Measurements from ENCODE around the gene A3GALT2.

A3GALT2 gene

GRCh38 chr1:33276573-33277298 lies 44.2 kb downstream of the A3GALT2 start:
- in situ Hi-C loops (cut with HindIII; ENCODE audit: low sequenced_read_pairs): no loop called here
- TF ChIP-seq CTCF (IDR thresholded peaks at IDR 0.05; ENCODE audit: low read depth, low read length, missing control alignments): no peak
- DNase-seq (ENCODE audit: low read depth): no peak
- H3K4me3 ChIP-seq (ENCODE audit: low read depth, low read length): no peak overlapping the region

- H3K4me3 ChIP-seq (ENCODE audit: low read depth, low read length): no peak overlapping the region
- TF ChIP-seq CTCF (IDR thresholded peaks at IDR 0.05; ENCODE audit: low read depth, low read length, missing control alignments): no peak
- DNase-seq (ENCODE audit: low read depth): no peak
- in situ Hi-C loops (cut with HindIII; ENCODE audit: low sequenced_read_pairs): no loop called here
Measured at GRCh38 chr1:33275706-33276572, 45.0 kb downstream of the A3GALT2 start.

- no peak for DNase-seq (ENCODE audit: low read depth)
- in situ Hi-C loops (cut with HindIII; ENCODE audit: low sequenced_read_pairs): no loop called here
- no peak for TF ChIP-seq CTCF (IDR thresholded peaks at IDR 0.05; ENCODE audit: low read depth, low read length, missing control alignments)
- no peak overlapping the region for H3K4me3 ChIP-seq (ENCODE audit: low read depth, low read length)
Measured at GRCh38 chr1:33275195-33275594, 45.7 kb downstream of the A3GALT2 start.

GRCh38 chr1:33274446-33274845 lies 46.5 kb downstream of the A3GALT2 start:
- DNase-seq (ENCODE audit: low read depth): no peak
- H3K4me3 ChIP-seq (ENCODE audit: low read depth, low read length): no peak overlapping the region
- TF ChIP-seq CTCF (IDR thresholded peaks at IDR 0.05; ENCODE audit: low read depth, low read length, missing control alignments): no peak
- in situ Hi-C loops (cut with HindIII; ENCODE audit: low sequenced_read_pairs): no loop called here

- H3K4me3 ChIP-seq (ENCODE audit: low read depth, low read length): no peak overlapping the region
- TF ChIP-seq CTCF (IDR thresholded peaks at IDR 0.05; ENCODE audit: low read depth, low read length, missing control alignments): no peak
- in situ Hi-C loops (cut with HindIII; ENCODE audit: low sequenced_read_pairs): no loop called here
- no peak for DNase-seq (ENCODE audit: low read depth)
Measured at GRCh38 chr1:33273961-33274371, 46.9 kb downstream of the A3GALT2 start.

- H3K4me3 ChIP-seq (ENCODE audit: low read depth, low read length): no peak overlapping the region
- in situ Hi-C loops (cut with HindIII; ENCODE audit: low sequenced_read_pairs): no loop called here
- DNase-seq (ENCODE audit: low read depth): no peak
- TF ChIP-seq CTCF (IDR thresholded peaks at IDR 0.05; ENCODE audit: low read depth, low read length, missing control alignments): no peak
Measured at GRCh38 chr1:33273406-33273805, 47.5 kb downstream of the A3GALT2 start.

All from astrocyte of the cerebellum (primary cell).